Renal pelvis (tissue), 4 donors: ENCODE data around the gene TSSK6. TPM values are rescaled to one million over a fixed set of nuclear protein-coding genes. Genes with fewer than 3 reads are reported as not detected.

Experiments used
- DNase-seq: peaks from one replicate; pipeline ENCODE4 v3.0.0-alpha.2; 2013
- polyA plus RNA-seq, 3 donors: library from polyadenylated mRNA; unstranded; fragments of 120-200 nt; gene quantifications; one replicate each; pipeline ENCODE4 v1.2.1, GENCODE V29; 2013; ENCODE audit not compliant: insufficient read length in 3 of 3

The TSSK6 gene
- polyA plus RNA-seq, 3 donors = 1.2 to 2.3 (median 1.5) TPM

GRCh38 chr19:19508217-19508616 is 7.1 kb downstream of the TSSK6 start:
- no peak for DNase-seq

- no peak for DNase-seq
Observed at GRCh38 chr19:19507354-19507753, 8.0 kb downstream of the TSSK6 start.

GRCh38 chr19:19506592-19506991 is 8.8 kb downstream of the TSSK6 start:
- DNase-seq = no peak

- DNase-seq = no peak
Observed at GRCh38 chr19:19505669-19506326, 9.6 kb downstream of the TSSK6 start.

- no peak for DNase-seq
Observed at GRCh38 chr19:19504754-19505668, 10.3 kb downstream of the TSSK6 start.

GRCh38 chr19:19502808-19503602 is 12.3 kb downstream of the TSSK6 start:
- no peak for DNase-seq

GRCh38 chr19:19502281-19502680 is 13.1 kb downstream of the TSSK6 start:
- DNase-seq = no peak

GRCh38 chr19:19501798-19502197 is 13.6 kb downstream of the TSSK6 start:
- no peak for DNase-seq

GRCh38 chr19:19500975-19501644 is 14.2 kb downstream of the TSSK6 start:
- DNase-seq = no peak

GRCh38 chr19:19499272-19499995 is 15.9 kb downstream of the TSSK6 start:
- DNase-seq = no peak

- DNase-seq = no peak
Observed at GRCh38 chr19:19498255-19498991, 16.9 kb downstream of the TSSK6 start.

GRCh38 chr19:19495614-19496603 is 19.4 kb downstream of the TSSK6 start:
- no peak for DNase-seq

- no peak for DNase-seq
Observed at GRCh38 chr19:19493841-19494546, 21.4 kb downstream of the TSSK6 start.

GRCh38 chr19:19492026-19492610 is 23.2 kb downstream of the TSSK6 start:
- DNase-seq = no peak

- no peak for DNase-seq
Observed at GRCh38 chr19:19491321-19492025, 23.9 kb downstream of the TSSK6 start.

GRCh38 chr19:19490214-19490968 is 25.0 kb downstream of the TSSK6 start:
- DNase-seq = peak; percentile 90

- no peak for DNase-seq
Observed at GRCh38 chr19:19489804-19490204, 25.5 kb downstream of the TSSK6 start.
